GM12878 (cell line): ENCODE measurements around the gene PDK1.

Source experiments
- CTCF ChIP-seq, 3 experiments: IDR thresholded peaks in 2 of 3; conservative IDR thresholded peaks in 1 of 3; 2 replicates each; pipeline ENCODE4 v1.5.1; 2011; ENCODE audit warnings: low read depth in 3 of 3, low read length in 3 of 3, mild to moderate bottlenecking in 3 of 3, control low read depth in 2 of 3, moderate library complexity in 2 of 3, inconsistent platforms in 1 of 3, mixed read lengths in 1 of 3; ENCODE audit not compliant: control insufficient read depth in 2 of 3, insufficient read depth in 1 of 3; ENCODE audit errors: extremely low read depth in 1 of 3
- POLR2A ChIP-seq: IDR thresholded peaks from 2 replicates; pipeline ENCODE4 v1.6.1; 2011; ENCODE audit warnings: low read depth, mild to moderate bottlenecking, low read length
- SP1 ChIP-seq: IDR thresholded peaks from one replicate; pipeline ENCODE4 v1.6.1; 2011; ENCODE audit warnings: low read depth, low read length

- no peak for TF ChIP-seq POLR2A
- TF ChIP-seq CTCF (IDR thresholded peaks at IDR 0.05 in 2 of 3, conservative IDR thresholded peaks at IDR 0.05 in 1 of 3; ENCODE audit: control insufficient read depth in 2 of 3, extremely low read depth in 1 of 3, insufficient read depth in 1 of 3, low read depth in 3 of 3, low read length in 3 of 3) = no peak
- no peak for TF ChIP-seq SP1
Observed at GRCh38 chr2:172586245-172586891, 30.5 kb downstream of the PDK1 start.
